H9 (cell line): ENCODE data around the gene CIT. TPM values are rescaled to one million over a fixed set of nuclear protein-coding genes. Genes with fewer than 3 reads are reported as not detected.

Source experiments
- DNase-seq: peaks from one replicate; pipeline ENCODE4 v3.0.0-alpha.2; 2017
- H2AFZ ChIP-seq: one replicate; pipeline ENCODE4 v1.6.1; 2013; ENCODE audit warnings: mild to moderate bottlenecking, low read length, control low read depth, moderate library complexity
- H2AK5ac ChIP-seq: 2 replicates; pipeline ENCODE4 v1.6.1; 2013; ENCODE audit warnings: low read length, control low read depth, mixed read lengths; ENCODE audit not compliant: insufficient read length
- H2BK120ac ChIP-seq: one replicate; pipeline ENCODE4 v1.6.1; 2013; ENCODE audit warnings: low read depth, mild to moderate bottlenecking, low read length, control low read depth, inconsistent platforms; ENCODE audit not compliant: poor library complexity, severe bottlenecking
- H2BK12ac ChIP-seq: 2 replicates; pipeline ENCODE4 v1.6.1; 2013; ENCODE audit warnings: low read length, control low read depth, mixed read lengths, low read depth; ENCODE audit not compliant: insufficient read length
- H2BK15ac ChIP-seq: 2 replicates; pipeline ENCODE4 v1.6.1; 2013; ENCODE audit warnings: low read depth, low read length, control low read depth
- H2BK20ac ChIP-seq: one replicate; pipeline ENCODE4 v1.6.1; 2013; ENCODE audit warnings: low read depth, mild to moderate bottlenecking, low read length, control low read depth, inconsistent platforms; ENCODE audit not compliant: poor library complexity, severe bottlenecking
- H2BK5ac ChIP-seq: 2 replicates; pipeline ENCODE4 v1.6.1; 2013; ENCODE audit warnings: low read length, control low read depth, mixed read lengths; ENCODE audit not compliant: insufficient read length
- H3K14ac ChIP-seq: 2 replicates; pipeline ENCODE4 v1.6.1; 2013; ENCODE audit warnings: low read length, control low read depth; ENCODE audit not compliant: insufficient read depth
- H3K18ac ChIP-seq: 2 replicates; pipeline ENCODE4 v1.6.1; 2013; ENCODE audit warnings: low read depth, mild to moderate bottlenecking, mixed read lengths, low read length, control low read depth; ENCODE audit not compliant: insufficient read length
- H3K23ac ChIP-seq: 2 replicates; pipeline ENCODE4 v1.6.1; 2013; ENCODE audit warnings: low read length, control low read depth, mixed read lengths, low read depth; ENCODE audit not compliant: insufficient read length
- H3K23me2 ChIP-seq: 2 replicates; pipeline ENCODE4 v1.6.1; 2013; ENCODE audit warnings: low read depth, mild to moderate bottlenecking, mixed read lengths, low read length, control low read depth; ENCODE audit not compliant: insufficient read length, poor library complexity, severe bottlenecking
- H3K27ac ChIP-seq: 2 replicates; pipeline ENCODE4 v1.5.1; 2013; ENCODE audit warnings: low read length, control low read depth, mixed read lengths, low read depth; ENCODE audit not compliant: insufficient read length
- H3K27me3 ChIP-seq: 2 replicates; pipeline ENCODE4 v1.6.1; 2013; ENCODE audit warnings: low read length, control low read depth, inconsistent platforms; ENCODE audit not compliant: insufficient read depth
- H3K4ac ChIP-seq: 2 replicates; pipeline ENCODE4 v1.6.1; 2013; ENCODE audit warnings: low read depth, mild to moderate bottlenecking, control low read depth, inconsistent platforms, low read length, moderate library complexity
- H3K4me1 ChIP-seq: 2 replicates; pipeline ENCODE4 v1.6.1; 2013; ENCODE audit warnings: low read length, control low read depth, inconsistent platforms; ENCODE audit not compliant: insufficient read depth
- H3K4me2 ChIP-seq: 2 replicates; pipeline ENCODE4 v1.6.1; 2013; ENCODE audit warnings: low read length, control low read depth, mixed read lengths; ENCODE audit not compliant: insufficient read length, insufficient read depth
- H3K56ac ChIP-seq: 2 replicates; pipeline ENCODE4 v1.6.1; 2013; ENCODE audit warnings: low read depth, mild to moderate bottlenecking, mixed read lengths, low read length, control low read depth; ENCODE audit not compliant: insufficient read length
- H3K79me1 ChIP-seq: 2 replicates; pipeline ENCODE4 v1.6.1; 2013; ENCODE audit warnings: low read depth, mild to moderate bottlenecking, moderate library complexity, low read length, control low read depth, inconsistent platforms; ENCODE audit not compliant: insufficient read depth, poor library complexity, severe bottlenecking
- H3K79me2 ChIP-seq: 2 replicates; pipeline ENCODE4 v1.6.1; 2013; ENCODE audit warnings: low read length, control low read depth, inconsistent platforms; ENCODE audit not compliant: insufficient read depth
- H3K9ac ChIP-seq: 2 replicates; pipeline ENCODE4 v1.6.1; 2013; ENCODE audit warnings: low read length, control low read depth, mixed read lengths; ENCODE audit not compliant: insufficient read length; ENCODE audit errors: extremely low read depth
- H3K9me3 ChIP-seq: one replicate; pipeline ENCODE4 v1.6.1; 2013; ENCODE audit warnings: low read depth, low read length, inconsistent platforms; ENCODE audit not compliant: control insufficient read depth
- H3T11ph ChIP-seq: one replicate; pipeline ENCODE4 v1.6.1; 2013; ENCODE audit warnings: mild to moderate bottlenecking, low read length, control low read depth, inconsistent platforms
- H4K20me1 ChIP-seq: one replicate; pipeline ENCODE4 v1.6.1; 2013; ENCODE audit not compliant: control insufficient read depth, insufficient read length, insufficient read depth
- H4K5ac ChIP-seq: 2 replicates; pipeline ENCODE4 v1.6.1; 2013; ENCODE audit warnings: low read depth, mild to moderate bottlenecking, mixed read lengths, low read length, control low read depth; ENCODE audit not compliant: insufficient read length
- H4K8ac ChIP-seq: replicated peaks from 2 replicates; pipeline ENCODE4 v1.6.1; 2013; ENCODE audit warnings: low read length, control low read depth, mixed read lengths, low read depth; ENCODE audit not compliant: insufficient read length
- H4K91ac ChIP-seq: 2 replicates; pipeline ENCODE4 v1.6.1; 2013; ENCODE audit warnings: low read depth, mild to moderate bottlenecking, moderate library complexity, mixed read lengths, low read length, control low read depth; ENCODE audit not compliant: insufficient read length
- H3K27ac Mint-ChIP-seq, 3 experiments: 2 replicates in 2 of 3; 3 replicates in 1 of 3; pipeline ENCODE4 v1.8.0; 2020 to 2021; ENCODE audit warnings: mixed read lengths in 3 of 3, mild to moderate bottlenecking in 1 of 3, moderate library complexity in 1 of 3
- H3K27me3 Mint-ChIP-seq: 2 replicates; pipeline ENCODE4 v1.8.0; 2021; ENCODE audit warnings: low read depth, mild to moderate bottlenecking, moderate library complexity, mixed read lengths
- H3K36me3 Mint-ChIP-seq, 3 experiments: 2 replicates in 2 of 3; 3 replicates in 1 of 3; pipeline ENCODE4 v1.8.0; 2020 to 2021; ENCODE audit warnings: low read depth in 3 of 3, mixed read lengths in 3 of 3; ENCODE audit not compliant: insufficient read depth in 1 of 3
- H3K4me1 Mint-ChIP-seq, 2 experiments: 2 replicates each; pipeline ENCODE4 v1.8.0; 2020; ENCODE audit warnings: mixed read lengths in 2 of 2
- H3K4me3 Mint-ChIP-seq, 2 experiments: 2 replicates in 1 of 2; 3 replicates in 1 of 2; pipeline ENCODE4 v1.8.0; 2020 to 2021; ENCODE audit warnings: mild to moderate bottlenecking in 2 of 2, mixed read lengths in 2 of 2, moderate library complexity in 1 of 2
- H3K9me3 Mint-ChIP-seq, 2 experiments: 2 replicates in 1 of 2; 3 replicates in 1 of 2; pipeline ENCODE4 v1.8.0; 2020; ENCODE audit warnings: mild to moderate bottlenecking in 2 of 2, mixed read lengths in 2 of 2, moderate library complexity in 1 of 2
- CTCF ChIP-seq: fragments of 200-600 bp; sonication (generic); conservative IDR thresholded peaks from 3 replicates; pipeline ENCODE4 v1.8.0; 2021; ENCODE audit warnings: antibody characterized with exemption, mild to moderate bottlenecking
- WGBS: extraction: QIAGEN DNeasy Blood & Tissue Kit; methylation state at CpG from one replicate; pipeline ENCODE4 v1.1.7; 2013; ENCODE audit warnings: missing lambda C conversion rate, low lambda C conversion rate, mixed read lengths; ENCODE audit not compliant: insufficient read length; ENCODE audit errors: extremely low coverage; 5-methylcytosine and 5-hydroxymethylcytosine counted together
- total RNA-seq: library from RNA; stranded (reverse); gene quantifications from 2 replicates; pipeline ENCODE4 v1.2.1, GENCODE V29; 2021

CIT gene
- total RNA-seq, 1 experiment from 2014 or later = 55.3 TPM

GRCh38 chr12:119868992-119869391 is 8.1 kb downstream of the CIT start:
- H2BK20ac ChIP-seq = no peak overlapping the region
- H3K23ac ChIP-seq = no peak overlapping the region
- no peaks in the 10 kb centered on the region for H3K9me3 ChIP-seq
- no peak overlapping the region for H3K4me2 ChIP-seq
- Mint-ChIP-seq H3K27ac (no peak overlapping the region), H3K36me3 (peaks cover 35 to 82% (median 65%) of the 10 kb centered on the region in 3 experiments), H3K27me3 (no peaks in the 10 kb centered on the region), H3K9me3 (no peaks in the 10 kb centered on the region), H3K4me1 (no peaks in the 10 kb centered on the region), H3K4me3 (no peak overlapping the region)
- H4K8ac ChIP-seq = no peak overlapping the region
- H2AFZ ChIP-seq = no peak overlapping the region
- H4K20me1 ChIP-seq = no peaks in the 10 kb centered on the region
- H2BK5ac ChIP-seq = no peak overlapping the region
- WGBS = no CpG with 5 or more reads among the region's 5 CpGs
- H2AK5ac ChIP-seq = no peak overlapping the region
- TF ChIP-seq CTCF = no peak
- no peaks in the 10 kb centered on the region for H3K27me3 ChIP-seq
- no peak overlapping the region for H3T11ph ChIP-seq
- no peak overlapping the region for H3K14ac ChIP-seq
- H3K79me2 ChIP-seq = no peaks in the 10 kb centered on the region
- no peak overlapping the region for H3K56ac ChIP-seq
- H3K9ac ChIP-seq = no peak overlapping the region
- H3K23me2 ChIP-seq = no peaks in the 10 kb centered on the region
- no peak overlapping the region for H2BK15ac ChIP-seq
- H3K27ac ChIP-seq = no peak overlapping the region
- no peaks in the 10 kb centered on the region for H3K4me1 ChIP-seq
- H3K18ac ChIP-seq = no peak overlapping the region
- H2BK12ac ChIP-seq = no peak overlapping the region
- H3K79me1 ChIP-seq = no peaks in the 10 kb centered on the region
- no peak overlapping the region for H4K5ac ChIP-seq
- H4K91ac ChIP-seq = no peak overlapping the region
- no peak for DNase-seq
- no peak overlapping the region for H3K4ac ChIP-seq
- no peak overlapping the region for H2BK120ac ChIP-seq
